Measurements from ENCODE around the gene FMC1.
"Not testable (repeated sequence)": the region's sequence is repeated elsewhere in the genome, so short reads cannot be mapped to it uniquely, and the experiment has no call there.

FMC1 gene, protein sequence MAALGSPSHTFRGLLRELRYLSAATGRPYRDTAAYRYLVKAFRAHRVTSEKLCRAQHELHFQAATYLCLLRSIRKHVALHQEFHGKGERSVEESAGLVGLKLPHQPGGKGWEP

DNA sequence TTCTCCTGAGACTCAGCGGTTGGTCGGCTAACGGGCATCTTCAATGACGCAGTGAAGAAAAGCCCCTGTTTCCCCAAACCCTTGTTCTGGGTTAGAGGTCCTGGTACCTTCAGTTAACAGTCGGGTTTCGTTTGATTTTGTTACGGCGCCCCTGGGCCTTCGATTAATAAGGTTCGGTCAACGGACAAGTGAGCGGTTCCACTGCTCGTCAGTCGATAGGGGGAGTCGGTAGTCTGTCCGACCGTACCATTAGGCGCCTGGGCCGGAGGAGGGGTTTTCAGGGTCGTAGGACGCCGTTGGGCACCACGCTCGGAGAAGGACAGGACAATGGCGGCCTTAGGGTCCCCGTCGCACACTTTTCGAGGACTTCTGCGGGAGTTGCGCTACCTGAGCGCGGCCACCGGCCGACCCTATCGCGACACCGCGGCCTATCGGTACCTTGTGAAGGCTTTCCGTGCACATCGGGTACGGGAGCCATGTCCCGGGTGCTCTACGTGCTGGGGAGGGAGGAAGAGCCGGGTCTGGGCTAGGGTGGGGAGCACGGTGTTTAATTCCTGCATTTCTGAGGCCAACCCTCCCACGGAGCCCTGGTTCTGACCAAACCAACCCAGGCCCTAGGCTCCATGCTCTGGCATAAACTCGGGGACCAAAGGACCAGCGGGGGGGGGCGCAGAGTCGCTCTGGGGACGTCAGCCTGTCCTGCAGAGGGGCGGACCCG, at the start of gene FMC1:
Gene FMC1, plus strand, starts transcription at position 280 of the 718 bp plus-strand sequence. Its CDS starts 48 bp downstream, at position 328.
- peak; percentile 75 for DNase-seq

DNA sequence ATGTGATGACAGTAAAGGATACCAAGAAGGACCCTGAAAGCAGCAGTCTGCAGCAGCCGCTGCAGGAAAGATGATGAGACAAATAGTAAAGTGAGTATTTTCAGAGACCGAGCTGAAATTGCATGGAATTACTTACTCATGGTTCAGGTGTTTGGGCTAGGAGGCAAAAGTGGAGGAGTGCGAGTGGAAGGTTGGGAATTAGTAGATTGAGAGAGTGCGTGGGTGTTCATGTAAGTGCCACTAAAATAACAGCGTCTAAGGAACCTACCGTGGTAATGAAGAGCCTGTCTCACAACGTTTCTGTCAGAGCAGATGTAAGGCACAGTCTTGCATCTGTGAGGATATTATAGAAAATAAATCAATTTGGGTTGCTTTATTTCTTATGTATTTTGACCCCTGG, 48.3 kb upstream of the FMC1 start:
- no peak for DNase-seq

DNA sequence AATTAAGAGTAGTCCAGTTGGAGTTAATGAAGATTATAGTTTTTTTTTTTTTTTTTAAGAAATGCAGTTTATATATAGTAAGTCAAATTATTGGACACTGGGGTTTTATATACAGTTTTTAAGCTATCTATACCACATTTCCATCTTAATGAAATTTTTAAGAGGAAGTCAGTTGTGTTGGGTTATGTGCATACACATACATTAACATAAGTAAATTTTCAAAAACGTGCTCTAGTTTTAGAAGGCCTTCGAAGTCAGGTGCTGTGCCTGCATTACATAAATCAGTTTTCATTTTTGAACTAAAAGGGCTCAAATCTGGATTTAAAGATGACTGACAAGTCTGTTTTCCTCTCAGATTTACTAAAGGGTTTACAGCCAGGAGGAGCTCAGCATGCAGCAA, 47.6 kb upstream of the FMC1 start:
- no peak for DNase-seq

DNA sequence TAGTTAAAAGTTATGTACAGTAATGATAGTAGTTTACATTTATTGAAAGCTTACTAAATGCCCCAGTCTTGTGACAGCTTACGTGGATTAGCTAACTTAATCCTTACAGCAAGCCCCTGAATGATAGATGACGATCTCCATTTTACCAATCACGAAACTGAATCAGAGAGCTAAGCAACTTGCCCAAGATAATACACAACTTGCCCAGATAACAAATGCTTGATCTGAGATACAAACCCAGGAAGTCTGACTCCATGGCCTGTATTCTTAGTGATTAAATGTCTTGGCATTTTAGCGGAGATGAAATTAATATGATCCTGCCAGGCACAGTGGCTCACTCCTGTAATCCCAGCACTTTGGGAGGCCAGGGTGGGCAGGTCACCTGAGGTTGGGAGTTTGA, 46.9 kb upstream of the FMC1 start:
- DNase-seq = no peak

DNA sequence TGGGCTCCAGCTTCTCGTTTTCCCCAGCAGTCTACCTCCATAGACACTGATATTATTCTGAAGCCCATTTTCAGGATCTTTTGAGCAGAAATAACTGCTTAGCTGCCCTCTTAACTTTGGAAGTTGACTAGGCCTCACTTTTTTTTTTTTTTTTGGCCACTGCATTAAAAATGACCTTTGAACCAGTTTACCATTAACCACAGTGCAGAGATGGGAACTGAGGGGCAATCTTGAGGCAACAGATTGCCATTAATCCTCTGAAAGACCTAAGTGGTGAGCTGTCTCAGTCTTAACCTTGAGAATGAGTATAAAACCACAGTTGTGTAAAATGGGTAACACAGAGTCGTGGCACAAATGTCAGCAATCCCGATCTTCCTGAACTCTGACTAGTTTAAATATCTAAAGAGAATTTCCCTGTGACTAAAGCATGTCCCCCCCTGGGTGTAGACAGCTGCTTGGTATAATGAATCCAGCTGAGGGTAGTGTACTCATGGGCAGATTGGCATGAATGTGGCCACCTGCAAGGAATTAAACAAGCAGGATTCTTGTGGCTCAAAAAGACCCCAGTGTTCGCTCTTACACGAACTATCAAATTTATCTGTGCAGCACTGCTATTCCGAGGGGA, 46.1 kb upstream of the FMC1 start:
- DNase-seq = no peak

DNA sequence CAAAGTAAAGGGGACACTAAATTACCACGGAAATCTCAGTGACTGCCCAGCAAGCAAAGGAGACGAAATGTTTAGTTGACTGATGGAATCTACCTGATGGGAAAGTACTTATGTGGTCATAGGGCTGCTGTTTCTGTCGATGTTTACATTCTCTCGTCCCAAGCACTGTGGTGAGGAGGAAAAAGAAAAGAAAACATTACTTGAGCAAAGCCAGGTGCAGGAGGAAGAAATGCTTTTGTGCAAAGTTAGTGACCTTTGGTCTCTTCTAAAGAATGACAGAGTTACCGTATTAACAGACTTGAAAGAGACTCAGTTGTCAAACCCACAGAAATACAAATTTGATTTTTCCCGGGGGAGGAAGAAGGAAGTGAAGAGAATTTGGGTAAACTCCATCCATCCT, 43.3 kb upstream of the FMC1 start:
- DNase-seq = no peak

DNA sequence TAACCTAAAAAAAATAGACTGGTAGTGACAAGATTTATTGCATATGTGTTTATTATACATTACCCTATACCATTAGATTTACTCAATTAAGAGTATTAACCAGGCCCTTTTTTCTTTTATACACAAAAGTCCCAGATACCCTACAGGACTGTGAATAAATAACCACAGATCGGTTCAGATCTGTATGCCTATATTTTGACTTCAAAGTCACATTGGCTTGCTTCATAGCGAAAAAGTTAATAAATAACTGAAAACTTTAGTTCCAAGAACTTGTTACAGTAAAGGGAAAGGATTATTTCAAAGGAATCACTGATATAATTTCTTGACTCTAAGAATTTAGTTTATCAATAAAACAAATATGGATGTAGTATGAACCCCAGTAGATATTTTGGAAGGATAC, 41.8 kb upstream of the FMC1 start:
- no peak for DNase-seq

DNA sequence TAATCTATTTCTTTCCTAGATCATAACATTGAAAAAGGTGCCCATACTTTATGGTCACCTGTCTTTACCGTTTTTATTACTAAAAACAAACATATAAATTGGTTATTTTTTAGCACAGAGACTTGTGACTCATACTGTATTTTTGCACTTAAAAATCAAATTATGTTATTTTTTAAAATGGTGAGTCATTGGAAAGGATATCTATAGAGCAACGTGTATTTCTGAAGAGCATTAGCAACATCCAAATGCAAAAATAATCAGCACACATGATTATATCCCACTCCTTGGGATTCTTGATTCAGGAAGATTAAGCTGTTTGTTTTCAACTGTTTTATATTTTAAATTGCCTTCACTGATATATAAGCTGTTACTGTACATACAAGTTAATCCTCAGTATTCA, 40.7 kb upstream of the FMC1 start:
- DNase-seq = no peak

DNA sequence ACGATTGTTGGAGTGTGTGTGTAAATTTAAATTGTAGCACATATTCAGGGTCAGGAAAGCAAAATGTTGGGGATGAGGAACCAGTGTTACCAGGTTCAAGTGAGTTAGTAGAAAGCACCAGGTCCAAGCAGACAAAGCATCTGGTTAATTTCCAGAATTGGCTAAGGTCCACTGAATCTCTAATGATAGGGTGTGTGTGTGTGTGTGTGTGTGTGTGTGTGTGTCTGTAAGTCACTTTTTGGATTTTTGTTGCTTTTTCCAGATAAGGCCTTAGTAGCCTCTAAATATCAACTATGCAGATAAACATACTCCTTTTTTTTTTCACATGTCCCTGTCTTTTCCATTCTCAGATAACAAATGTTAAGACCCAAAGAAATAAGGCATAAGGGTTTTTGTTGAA, 36.6 kb upstream of the FMC1 start:
- no peak for DNase-seq

DNA sequence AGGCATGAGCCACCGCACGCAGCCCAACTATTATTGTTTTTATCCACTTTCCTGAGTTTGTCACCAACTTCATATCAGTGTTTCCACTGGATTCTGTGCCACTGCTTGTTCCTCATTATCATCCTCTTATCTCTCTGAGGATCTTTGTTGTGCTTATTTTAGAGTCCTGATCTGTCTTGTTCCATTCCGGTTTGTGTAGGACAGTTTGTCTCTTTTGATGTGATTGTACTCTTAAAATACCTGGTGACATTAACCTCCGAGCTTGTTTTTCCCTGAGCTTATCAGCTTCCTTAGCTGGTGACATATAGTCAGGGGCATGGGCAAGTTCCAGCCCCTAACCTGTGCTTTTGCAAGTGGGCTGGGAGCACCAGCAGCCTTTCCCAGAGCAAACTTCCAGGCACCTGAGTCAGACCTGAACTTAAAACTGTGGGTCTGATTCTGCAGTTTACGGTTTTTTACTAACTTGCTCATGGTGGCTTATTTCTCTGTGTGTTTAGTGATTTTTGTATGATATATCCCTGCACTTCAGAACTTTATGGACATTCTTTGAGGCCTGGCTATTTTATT, 23.1 kb upstream of the FMC1 start:
- no peak for DNase-seq

DNA sequence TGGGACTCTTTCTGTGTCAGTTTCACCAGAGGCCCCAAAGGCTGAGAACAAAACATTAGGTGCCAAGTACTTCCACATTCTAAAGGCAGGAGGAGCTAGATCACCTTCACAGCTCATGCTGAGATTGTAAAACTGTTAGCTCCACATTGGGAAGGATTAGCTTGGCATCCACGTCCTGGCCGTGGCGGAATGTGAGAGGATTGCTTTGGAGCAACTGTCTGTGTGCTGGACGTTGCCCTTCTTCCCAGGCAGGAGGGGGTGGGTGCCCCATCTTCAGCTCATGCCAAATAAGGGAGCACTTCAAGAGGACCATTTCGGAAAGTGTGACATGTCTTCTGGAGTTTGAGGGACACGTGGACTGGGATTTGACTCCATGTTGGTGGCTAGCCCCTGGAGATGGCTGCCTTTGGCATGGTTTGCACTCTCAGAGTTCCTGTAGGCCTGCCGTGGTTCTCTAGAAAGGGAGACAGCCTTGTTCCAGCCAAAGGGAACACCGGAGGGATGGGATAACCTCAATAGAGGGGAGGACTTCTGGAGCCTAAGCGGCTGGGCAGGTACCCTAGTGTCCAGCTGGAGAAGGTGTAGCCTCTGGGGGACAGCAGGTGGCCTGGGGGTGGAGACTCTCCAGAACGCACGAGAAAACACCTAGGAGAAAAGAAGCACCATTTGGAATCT, 19.9 kb upstream of the FMC1 start:
- DNase-seq = no peak

DNA sequence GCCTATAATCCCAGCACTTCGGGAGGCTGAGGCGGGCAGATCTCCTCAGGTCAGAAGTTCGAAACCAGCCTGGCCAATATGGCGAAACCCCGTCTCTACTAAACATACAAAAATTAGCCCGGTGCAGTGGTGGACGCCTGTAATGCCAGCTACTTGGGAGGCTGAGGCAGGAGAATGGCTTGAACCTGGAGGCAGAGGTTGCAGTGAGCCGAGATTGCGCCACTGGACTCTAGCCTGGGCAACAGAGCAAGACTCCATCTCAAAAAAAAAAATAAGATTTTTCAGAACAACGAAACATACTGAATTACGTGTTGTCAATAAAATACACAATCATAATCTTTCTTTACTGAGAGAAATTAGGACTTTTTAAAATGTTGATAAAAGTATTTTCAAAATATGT, 16.4 kb upstream of the FMC1 start:
- DNase-seq = not testable (repeated sequence)

DNA sequence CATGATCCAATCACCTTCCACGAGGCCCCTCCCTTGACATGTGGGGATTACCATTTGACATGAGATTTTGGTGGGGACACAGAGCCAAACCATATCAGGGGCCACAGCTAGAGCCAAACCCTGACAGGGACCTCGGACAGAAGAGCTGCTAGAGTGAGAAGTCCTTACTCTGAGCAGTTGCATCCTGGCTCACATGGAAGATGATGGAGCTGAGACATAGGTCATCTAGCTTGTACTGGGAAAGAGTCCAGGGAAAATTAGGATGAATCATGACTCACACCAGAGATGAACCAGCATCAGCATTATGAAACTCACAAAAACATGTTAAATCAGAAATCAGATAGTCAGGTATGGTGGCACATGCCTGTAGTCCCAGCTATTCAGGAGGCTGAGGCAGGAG, 12.8 kb upstream of the FMC1 start:
- no peak for DNase-seq

DNA sequence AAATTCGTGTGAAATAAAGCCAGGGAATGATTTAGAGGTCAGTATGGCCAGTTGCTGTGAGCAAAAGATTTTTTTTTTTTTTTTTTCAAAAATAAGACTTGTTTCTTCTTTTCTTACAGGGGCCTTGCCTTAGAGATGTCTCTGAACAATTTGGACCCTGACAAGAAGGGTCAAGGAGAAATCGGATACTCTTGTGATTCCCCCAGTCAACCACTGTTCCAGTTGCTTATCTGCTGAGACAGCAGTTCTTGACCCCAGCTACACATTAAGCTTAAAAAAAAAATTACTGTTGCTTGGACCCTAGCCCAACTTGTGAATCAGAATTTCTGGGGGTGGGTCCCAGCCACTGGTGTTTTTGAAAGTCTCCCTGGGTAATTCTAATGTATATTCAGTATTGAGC, 12.0 kb upstream of the FMC1 start:
- no peak for DNase-seq

DNA sequence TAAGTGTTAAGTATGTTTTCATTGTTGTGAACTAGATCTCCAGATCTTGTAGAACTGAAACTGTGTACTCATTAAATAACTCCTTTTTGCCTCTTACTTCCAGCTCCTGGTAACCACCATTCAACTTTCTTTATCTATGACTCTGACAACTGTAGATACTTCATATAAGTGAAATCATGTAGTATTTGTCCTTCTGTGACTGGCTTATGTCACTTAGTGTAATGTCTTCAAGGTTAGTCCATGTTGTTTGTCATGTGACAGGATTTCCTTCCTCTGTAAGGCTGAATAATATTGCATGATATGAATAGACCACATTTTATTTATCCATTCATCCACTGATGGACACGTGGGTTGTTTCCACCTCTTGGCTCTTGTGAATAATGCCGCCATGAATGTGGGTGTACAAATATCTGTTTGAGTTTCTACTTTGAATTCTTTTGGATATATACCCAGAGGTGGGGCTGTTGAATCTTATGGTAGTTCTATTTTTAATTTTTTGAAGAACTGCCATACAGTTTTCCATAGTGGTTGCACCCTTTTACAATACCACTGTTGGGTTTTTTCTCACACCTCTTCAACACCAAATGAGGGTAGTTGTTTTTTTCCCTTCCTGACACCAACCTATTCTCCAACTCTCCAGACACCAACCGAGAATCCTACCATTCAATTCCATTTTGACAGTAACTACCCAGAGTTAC, 10.7 kb upstream of the FMC1 start:
- DNase-seq = no peak

DNA sequence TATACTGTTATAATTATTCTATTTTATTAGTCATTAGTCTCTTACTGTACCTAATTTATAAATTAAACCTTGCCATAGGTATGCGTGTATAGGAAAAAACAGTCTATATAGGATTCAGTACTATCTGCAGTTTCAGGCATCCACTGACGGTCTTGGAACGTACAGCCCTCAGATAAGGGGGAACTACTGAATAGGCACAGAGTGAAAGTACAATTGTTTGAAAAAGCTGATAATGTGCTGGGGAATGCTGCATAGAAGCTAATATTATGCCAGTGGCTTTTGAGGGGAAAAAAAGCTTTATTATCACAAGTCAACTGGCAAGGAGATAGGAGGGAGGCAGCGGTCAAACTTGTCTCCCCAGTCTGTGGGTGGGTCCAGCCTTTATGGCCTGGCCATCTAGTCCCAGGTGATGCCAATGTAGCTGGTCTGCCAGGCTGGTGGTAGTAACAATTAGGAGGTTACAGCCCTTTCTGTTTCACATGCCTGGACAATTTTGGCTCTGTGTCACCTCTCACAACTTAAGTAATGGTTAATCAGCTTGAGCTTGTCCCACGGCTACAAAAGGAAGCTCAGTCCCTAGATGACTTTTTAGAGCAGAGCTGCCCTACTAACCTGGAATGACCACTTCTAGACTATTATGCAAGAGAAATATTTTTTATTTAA, 8.3 kb upstream of the FMC1 start:
- DNase-seq = no peak

DNA sequence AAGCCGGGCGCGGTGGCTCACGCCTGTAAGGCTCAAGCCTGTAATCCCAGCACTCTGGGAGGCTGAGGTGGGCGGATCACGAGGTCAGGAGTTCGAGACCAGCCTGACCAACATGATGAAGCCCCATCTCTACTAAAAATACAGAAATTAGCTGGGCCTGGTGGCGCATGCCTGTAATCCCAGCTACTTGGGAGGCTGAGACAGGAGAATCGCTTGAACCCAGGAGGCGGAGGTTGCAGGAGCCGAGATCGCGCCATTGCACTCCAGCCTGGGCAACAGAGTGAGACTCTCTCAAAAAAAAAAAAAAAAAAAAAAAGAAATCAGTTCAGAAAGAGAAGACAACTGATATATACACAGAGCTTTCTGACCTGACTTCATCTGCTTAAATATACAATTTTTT, 7.7 kb upstream of the FMC1 start:
- not testable (repeated sequence) for DNase-seq

DNA sequence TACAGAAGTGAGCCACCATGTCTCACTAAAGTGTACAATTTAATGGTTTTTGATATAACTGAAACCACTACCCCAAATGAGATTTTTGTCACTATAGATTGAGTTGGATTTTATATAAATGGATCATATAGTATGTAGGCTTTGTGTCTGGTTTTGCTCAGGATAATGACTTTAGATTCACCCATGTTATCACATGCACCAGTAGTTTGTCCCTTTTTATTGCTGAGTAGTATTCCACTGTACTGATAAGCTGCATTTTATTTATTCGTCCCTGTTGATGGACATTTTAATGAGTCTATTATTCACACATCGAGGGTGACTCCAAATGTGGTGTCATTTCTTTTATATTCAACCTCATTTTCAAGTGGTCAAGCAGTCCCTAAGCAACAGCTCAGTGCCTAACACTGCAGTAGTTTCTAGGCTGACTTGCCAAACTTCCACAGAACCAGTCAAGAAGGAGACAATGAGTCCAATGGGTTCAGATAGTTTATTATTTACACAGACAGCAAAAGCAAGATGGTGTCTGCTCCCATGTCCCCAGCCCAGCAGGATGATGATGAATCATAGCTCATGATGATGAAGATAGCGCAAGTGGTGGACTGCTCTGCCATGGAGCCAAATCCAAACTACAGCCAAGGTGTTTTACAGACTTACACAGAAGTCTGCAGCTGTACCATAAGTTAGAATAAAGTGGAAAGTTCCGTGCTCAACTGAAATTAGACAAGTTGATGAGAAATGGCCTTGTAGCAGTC, 6.6 kb upstream of the FMC1 start:
- DNase-seq = no peak

DNA sequence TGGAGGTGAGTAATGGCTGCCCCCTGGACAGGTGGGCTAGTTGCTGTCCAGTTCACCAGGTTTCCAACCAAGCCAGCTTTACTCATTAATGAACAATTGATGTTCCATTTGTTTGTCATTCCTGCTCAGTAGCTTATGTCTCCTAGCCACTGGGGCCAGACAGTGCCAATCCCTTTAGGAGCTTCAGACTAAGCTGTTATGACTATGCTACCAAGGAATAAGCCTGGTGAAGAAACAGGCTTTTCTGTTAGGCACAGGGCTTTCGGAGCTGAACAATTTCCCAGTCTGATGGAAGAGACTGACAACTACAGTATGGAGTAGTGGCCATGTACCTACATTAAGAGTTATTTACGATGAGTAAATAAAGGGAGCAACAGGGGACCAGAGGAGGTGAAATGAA, 2.1 kb upstream of the FMC1 start:
- no peak for DNase-seq

DNA sequence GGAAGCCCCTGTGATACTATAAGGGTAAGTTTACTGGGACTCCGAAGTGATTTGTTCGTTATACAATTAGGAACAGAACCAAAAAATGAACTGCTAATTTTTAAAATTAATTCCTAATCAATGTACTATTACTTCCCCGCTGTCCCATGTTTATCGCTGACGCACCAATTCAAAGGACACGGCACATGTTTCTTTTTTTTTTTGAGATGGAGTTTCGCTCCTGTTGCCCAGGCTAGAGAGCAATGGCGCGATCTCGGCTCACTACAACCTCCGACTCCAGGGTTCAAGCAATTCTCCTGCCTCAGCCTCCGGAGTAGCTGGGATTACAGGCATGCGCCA, 1.5 kb upstream of the FMC1 start:
- no peak for DNase-seq

DNA sequence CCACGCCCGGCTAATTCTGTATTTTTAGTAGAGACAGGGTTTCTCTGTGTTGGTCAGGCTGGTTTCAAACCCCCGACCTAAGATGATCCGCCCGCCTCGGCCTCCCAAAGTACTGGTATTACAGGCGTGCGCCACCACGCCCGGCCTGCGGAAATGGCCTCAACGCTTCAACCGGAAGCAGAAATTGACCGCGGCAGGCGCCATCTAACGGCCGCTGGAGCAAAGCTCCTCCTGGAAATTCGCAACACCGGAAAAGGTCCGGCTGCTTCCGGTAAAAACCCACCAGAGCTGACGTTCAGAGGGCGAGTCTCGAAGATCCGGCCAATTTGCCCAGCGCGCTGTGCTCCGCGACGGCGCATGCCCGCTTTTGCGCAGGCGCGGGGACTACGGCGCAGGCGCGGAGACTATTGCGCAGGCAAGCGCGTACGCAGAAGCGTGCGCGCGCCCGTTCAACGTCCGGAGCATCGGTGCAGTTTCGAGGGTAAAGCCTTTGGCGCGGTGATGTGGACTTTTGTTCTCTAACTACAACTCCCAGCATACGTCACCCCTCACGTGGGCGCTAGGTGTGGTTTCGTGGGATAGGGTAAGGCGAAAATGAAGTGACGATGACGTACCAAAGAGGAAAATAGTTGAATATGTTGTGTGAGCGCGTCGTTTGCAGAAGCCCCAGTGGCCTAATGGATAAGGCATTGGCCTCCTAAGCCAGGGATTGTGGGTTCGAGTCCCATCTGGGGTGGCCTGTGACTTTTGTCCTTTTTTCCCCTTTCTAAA, 915 bp upstream of the FMC1 start:
- peak; percentile 94 for DNase-seq

DNA sequence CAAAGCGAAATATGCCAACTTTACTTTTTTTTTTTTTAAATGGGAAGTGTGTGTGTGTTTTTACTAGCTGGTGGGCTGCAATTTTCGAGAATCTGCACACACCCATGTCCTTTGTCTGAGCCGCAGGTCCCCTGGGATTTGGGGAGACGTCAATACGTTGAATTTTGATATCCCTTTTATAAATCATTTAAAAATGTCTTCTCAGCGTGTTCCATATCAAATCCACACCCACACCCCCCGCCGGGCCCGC, 404 bp upstream of the FMC1 start:
- DNase-seq = no peak
